ENCODE data around the gene SOX30.

SOX30 gene

DNA sequence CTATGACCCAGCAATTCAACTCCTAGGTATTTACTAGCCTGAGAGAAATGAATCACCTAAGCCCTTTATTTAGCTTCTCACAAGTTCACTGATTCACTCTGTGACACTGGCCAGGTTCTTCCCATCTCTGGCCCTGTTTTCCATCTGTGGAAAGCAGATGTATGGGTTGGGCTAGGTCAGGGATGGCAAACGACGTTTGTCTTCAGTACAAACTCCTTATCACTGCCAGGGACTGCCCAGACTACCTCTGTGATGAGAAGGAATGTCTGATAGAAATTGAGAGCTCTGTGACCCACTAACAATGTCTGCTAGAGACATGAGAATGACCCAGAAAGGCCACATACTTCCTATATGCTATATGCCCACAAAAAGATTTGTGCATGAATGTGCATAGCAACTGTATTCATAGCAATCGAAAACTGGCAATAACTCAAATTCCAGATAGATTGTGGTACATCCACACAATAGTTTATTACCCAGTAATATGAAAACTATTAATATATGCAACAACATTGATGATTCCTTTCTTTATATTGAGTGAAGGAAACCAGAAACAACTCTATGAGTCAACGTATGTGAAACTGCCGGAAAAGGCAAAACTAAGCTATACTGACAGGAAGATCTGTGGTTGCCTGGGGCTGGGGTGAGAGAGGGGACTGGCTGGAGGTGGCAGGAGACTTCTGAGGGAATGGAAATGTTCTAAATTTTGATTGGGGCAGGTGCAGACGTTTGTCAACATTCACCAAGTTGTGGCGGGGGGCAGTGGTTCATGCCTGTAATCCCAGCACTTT lies 44.7 kb downstream of the SOX30 start:
- DNase-seq (ENCODE audit: low read depth), result peak; percentile 92

DNA sequence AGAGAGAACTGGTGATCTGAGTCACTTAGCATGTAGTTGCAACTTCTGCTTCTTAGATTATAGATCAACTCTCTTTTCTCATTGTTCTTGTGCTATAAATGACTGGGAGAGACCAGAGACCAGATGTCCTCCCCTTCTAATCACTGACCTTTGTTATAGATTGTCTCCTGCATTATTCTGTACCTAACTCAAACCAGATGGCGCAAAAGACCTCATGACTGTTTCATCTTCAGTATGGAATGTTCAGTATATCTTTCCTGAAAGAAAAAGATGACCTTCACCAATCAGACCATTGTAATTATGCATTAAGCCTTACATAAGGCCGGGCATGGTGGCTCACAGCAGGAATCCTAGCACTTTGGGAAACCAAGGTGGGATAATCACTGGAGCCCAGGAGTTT lies 46.2 kb downstream of the SOX30 start:
- peak; percentile 42 for DNase-seq (ENCODE audit: low read depth)

DNA sequence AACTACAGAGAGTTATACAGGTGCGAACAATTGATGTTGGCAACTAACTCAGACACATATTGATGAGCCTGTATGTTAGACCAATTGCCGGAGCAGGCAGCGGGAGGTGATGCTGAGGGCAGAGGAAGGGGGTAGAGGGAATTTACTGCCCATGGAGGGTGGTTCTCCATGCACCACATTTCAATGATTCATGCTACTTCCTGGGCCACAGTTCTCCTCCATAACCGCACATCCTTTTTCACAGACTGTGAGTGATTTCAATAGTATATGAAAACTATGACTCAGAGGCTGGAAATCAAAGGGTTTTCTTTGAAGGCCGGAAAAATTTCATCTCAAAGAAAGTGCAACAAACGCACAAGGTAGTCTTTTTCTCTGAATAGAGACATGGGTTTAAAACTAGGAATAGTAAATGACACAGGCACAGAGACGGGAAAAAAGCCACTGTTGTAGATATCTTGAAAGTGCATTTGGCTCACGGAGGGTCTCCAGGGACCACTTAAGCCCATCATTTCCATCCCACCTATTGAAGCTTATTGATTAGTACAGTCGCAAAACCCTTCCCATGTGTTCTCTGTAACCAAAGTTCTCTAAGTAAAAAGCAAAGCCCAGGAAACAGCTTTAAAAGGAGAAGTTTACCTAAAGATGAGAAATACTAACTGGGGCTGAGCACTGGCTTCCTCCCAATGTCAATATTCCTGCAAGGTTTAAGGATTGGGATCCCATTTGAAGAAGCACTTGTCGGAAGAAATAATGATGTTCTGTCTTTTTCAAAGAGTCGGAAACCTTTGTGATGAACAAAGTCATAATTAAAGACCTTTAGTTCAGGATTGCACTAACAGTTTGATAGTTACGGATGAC lies 48.7 kb downstream of the SOX30 start:
- peak; percentile 96 for DNase-seq (ENCODE audit: low read depth)

DNA sequence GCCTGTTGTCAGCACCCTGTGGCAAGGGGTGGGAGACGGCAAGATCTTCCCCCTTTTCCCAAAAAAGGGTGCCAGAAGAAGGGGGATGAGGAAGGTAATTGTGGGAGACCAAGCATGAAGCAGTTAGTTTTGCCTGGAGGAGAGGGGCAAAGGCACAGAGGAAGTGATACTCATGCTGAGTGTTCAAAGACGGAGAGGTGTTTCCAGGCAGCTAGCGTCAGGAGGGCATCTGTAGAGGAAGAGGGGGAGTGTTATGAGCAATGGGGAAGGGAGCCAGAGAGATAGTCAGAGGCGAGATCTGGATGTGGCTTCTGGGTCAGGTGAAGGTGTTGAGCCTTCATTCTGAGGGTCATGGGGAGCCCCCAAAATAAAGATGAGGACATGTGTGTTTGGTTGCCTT lies 49.7 kb downstream of the SOX30 start:
- peak; percentile 52 for DNase-seq (ENCODE audit: low read depth)

DNA sequence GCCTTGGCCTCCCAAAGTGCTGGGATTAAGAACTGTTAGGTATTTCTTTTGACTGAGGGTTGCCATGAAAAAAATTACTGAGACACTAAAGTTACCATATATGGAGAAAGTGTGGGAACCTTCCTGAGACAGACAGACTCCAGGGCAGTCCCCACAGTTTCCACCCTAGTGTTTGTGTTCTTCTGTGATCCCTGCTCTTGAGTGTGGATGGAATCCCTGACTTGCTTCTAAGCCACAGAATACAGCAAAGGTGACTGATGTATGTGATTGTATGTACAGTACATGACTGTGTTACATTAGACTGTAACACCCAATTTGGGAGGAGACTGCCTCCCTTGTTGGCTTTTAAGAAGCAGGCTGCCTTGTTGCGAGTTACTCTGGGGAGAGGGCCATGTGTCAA lies 52.0 kb downstream of the SOX30 start:
- DNase-seq (ENCODE audit: low read depth), result no peak

DNA sequence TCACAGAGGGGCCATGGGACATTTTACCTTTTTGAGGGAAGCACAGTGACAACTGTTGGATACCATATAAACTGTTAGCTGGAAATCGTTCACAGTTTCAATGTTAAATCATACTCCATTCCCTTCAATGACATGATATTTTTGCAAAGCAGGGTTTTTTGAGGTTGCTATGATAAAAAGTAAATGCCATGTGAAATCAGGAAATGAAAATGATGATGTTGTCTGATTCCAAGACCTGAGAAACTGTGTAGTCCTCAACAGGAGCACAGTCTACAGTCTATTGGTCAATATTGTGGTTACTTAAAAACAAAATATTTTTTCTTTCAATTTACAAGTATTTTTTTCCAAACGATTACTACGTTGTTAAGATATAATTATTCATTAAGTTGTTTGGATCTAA lies 52.7 kb downstream of the SOX30 start:
- no peak for DNase-seq (ENCODE audit: low read depth)

DNA sequence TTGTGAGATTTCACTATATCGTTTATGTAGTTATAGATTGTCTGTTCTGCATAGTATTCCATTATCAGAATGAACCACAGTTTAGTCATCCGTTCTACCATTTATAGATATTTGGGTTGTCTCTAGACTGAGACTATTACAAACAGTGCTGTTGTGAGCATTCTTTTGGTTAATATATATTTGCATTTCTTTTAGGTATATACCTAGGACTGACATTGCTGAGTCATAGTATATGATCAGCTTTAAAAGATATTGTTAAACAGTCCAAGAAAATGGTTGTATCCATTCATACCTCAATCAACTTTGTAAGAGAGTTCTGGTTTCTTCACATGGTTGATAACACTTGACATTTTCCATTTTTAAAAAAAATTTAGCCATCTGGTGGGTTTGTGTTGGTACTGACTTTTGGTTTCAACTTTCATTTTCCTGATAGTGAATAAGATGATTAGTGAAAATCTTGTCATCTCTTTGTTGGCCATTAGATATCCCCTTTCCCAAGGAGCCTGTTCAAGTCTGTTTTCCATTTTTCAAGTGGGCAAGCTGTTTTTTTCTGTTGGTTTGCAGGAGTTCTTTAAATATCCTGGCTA lies 53.8 kb downstream of the SOX30 start:
- no peak for DNase-seq (ENCODE audit: low read depth)

DNA sequence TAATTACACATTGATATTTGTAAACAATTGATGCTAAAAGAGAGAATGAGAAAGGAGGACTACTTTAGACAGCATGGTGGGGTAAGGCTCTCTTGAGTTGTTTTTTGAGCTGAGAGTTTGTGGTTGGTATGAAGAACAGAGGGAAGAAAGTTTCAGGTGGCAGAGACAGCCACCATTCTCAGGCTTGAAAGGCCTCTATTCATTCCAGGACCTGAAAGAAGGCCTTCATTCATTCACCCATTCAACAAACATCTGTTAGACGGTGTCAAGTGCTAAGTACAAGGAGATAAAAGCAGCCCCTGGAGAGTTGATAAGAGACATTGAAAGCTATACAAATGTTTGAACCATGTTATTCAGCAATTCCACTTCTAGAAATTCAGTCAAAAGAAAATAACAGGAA lies 55.0 kb downstream of the SOX30 start:
- DNase-seq (ENCODE audit: low read depth), result no peak

DNA sequence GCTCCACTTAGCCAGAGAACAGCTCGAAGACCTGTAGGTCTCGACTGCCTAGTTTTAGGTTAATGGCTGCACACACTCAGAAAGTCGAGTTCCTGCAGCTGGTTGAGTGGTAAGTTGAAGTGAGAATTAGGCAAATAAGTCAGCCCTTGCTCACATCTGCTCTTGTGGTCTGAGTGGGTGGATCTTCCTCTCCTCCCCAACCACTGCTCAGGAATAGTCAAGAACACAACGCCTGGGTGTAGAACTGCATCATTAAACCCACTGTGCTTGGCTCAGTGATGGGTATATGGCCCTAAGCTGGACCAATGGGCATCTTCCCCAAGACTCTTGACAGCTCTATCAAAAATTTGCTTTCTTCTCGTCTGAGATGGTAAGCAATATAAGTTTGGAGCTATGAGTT lies 55.8 kb downstream of the SOX30 start:
- DNase-seq (ENCODE audit: low read depth), result peak; percentile 26

DNA sequence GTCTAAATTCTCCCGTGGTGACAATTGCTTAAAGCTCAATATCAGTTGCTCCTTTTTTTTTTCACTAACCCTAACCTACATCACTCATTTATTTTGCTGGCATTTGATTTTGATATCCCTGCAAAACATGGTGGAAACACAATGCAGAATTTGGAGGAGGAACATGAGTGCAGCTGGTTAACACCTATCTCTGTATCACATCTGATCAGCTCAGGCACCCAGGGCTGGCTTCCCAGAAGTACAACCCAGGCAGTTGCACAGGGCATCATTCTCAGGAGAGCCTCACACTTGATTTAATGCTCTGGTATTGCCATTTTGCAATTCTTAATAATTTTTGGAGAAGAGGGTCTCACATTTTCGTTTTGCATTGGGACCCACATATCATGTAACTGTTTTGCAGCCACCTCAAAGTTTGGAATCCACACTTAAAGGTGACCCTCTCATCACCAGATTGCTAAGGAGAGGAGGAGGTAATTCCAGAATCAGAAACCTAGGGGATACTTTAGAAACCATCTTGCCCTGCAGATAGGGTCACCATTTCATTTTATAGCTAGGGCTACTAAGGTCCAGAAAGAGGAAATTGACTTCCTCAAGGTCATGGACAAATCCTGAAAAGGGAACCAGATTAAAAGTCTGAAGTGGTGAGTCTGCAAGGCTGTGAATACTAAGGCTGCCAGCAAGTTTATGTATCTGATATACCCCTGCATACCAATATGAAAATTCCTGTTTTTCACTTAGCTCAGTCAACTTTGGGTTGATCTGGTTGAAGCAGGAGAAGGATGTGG lies 57.4 kb downstream of the SOX30 start:
- no peak for DNase-seq (ENCODE audit: low read depth)

DNA sequence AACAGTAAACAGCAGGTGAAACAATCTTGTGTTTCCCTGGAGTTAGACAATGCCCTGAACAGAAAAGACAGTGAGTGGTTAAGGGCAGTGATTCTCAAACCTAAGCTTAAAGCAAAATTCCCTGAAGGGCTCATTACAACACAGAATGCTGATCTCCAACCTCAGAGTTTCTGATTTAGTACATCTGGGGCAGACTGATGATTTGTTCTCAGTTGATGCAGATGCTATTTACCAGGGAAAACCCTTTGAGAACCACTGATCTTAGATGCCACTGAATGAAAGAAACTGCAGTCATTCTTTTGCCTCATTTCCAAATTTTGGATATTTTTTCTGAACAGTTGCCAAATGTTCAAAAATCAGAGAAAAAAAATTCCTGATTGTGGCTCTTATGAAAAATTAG lies 58.0 kb downstream of the SOX30 start:
- peak; percentile 36 for DNase-seq (ENCODE audit: low read depth)

DNA sequence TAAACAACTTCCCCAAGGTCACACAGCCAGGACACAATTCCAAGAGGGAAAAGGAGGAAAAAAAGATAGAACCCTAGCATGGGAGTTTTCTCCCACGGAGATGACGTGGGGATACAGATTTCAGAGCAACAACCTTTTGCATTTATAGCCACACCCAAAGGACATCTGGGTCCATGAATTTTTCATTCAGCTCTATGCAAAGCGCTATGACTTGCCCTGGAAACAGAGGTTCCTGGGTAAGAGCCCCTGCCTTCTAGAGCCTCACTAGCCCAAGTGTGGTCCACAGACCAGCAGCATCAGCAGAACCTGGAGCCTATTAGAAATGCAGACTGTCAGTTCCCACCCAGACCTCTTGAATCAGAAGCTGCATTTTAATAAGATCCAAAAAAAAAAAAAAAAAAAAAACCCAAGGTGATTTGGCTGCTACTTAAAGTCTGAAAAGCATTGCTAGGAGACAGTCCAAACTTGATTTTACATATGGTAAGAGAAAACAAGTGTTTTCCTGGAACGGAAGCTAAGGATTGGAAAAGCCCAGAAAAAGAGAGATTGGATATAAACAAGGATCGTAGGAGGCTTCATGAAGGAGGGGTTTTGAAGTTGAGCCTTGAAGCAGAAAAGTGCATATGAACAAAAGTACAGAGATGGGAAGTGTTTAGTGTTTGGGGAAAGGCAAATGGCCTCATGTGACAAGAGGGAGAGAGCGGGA lies 59.0 kb downstream of the SOX30 start:
- DNase-seq (ENCODE audit: low read depth), result no peak

DNA sequence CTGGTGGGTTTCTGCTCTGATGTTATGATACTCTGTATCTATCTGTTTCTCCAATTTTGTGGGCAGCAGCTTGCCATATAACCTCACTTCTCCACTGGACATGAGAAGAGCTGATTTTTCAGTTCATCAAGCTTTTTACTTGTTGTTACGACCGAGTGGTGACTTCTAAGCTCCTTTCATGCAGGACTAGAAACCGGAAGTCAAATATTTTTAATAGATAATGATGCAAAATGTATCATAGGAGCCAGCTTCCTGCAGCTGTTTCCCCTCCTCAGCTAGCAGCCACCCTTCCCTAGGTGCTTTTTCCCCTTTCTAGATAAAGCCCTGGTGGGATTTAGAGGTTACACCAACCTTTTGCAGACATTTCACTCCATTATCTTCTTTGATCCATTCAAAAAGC lies 59.6 kb downstream of the SOX30 start:
- DNase-seq (ENCODE audit: low read depth), result no peak

DNA sequence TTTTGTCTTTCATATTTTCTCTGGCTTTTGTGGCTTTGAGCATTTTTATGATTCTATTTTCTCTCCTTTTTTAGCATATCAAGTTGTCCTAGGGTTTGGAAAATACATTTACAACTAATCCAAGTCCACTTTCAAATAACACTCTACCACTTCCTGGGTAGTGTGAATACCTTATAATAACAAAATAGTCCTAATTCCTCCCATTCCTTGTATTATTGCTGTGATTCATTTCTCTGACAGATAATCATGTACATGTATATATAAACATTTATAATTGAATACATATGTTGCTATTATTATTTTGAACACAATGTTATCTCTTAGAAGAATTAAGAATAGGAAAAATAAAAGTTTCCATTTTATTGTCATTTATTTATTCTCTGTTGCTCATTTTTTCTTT lies 61.8 kb downstream of the SOX30 start:
- no peak for DNase-seq (ENCODE audit: low read depth)

DNA sequence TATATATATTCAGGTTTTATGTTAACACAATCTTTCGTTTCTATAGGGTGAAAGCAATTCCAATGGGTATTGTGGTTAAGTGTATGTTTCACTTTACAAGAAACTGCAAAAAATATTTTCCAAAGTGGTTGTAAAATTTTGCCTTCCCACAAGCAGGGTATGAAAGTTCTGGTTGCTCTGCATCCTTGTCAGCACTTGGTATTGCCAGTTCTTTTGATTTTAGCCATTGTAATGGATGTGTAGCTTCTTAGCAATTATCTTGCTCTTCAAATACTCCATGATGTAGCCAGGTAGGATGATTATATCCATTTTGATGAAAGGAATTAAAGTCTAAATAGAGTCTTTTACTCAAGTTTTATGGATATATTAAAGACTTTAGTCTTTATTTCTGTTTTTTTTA lies 67.6 kb downstream of the SOX30 start:
- DNase-seq (ENCODE audit: low read depth), result no peak

DNA sequence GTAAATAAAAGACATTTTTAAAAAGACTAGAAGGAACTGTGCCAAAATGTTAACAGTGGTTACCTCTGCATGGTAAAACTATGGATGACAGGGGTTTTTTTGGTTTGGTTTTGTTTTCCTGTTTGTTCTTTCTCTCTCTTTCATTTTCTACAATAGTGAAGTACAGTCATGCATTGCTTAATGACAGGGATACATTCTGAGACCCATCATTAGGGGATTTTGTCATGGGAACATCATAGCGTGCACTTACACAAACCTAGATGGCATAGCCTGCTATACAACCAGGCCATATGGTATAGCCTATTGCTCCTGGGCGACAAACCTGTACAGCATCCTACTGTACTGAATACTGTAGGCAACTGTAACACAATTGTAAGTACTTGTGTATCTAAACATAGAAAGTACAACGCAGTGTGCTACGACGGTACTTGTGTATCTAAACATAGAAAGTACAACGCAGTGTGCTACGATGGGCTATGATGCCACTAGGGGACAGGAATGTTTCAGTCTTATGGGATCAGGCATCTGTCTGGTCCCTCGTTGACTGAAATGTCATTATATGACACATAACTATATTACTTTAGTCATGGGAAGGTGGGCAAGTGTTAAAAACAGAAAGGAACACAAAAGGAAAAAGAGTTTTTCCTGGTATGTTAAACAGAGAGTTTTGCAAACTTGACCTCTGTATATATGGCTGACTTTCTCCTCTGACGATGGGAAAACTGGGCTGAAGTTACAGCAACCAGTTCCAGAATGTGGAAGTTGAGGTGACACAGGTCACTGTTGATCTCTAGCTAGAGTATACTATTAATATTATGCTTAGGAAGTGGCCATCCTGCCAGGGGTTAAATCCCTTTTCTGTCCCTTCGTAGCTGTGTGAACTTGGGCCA lies 69.3 kb downstream of the SOX30 start:
- no peak for DNase-seq (ENCODE audit: low read depth)

DNA sequence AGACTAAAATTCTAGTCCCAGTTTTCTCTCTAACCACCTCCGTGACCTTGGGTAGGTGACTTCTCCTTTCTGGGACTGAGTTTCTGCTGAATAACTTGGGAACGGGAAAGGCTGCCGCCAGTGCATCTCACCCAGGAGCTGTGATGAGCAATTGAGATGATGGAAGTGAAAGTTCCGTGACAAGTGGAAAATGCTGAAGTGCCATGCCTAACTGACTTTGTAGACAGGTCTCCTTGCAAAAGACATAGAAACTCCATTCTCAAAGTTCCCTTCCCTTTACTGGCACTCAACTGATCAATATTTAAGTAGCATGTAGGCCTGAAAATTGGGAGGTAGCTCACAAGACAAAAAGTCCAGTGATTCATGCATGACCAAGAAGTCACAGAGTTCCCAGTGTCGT lies 70.3 kb downstream of the SOX30 start:
- no peak for DNase-seq (ENCODE audit: low read depth)

DNA sequence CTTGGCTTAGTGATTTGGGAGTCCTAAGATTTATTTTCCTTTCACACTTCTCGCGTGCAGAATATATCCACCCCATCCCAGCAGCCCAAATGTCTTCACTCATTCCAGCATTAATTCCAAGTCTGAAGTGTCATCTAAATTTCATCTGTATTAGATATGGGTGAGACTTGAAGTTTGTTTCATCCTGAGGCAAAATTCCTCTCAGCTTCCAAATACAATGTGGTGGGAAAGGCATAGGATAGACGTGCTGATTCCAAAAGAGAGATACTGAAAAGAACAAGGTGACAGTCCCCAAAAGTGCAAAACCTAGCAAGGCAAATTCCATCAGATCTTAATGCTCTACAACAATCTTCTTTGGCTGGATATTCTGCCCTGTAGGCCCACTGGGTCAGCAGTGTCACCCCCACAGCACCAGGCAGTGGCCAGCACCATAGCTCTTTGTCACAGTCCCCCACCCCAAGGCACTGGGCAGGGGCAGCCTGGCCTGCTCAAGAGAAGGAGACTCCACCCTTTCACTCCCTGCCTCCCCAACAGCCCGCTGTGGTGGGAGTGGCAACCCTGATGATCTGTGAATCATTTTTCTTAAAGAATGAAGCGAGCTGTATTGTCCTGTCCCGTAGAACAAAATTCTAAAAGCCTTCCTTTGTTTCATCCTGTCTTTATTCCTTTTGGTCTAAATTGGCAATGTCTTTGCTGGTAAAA lies 74.0 kb downstream of the SOX30 start:
- DNase-seq (ENCODE audit: low read depth), result no peak

DNA sequence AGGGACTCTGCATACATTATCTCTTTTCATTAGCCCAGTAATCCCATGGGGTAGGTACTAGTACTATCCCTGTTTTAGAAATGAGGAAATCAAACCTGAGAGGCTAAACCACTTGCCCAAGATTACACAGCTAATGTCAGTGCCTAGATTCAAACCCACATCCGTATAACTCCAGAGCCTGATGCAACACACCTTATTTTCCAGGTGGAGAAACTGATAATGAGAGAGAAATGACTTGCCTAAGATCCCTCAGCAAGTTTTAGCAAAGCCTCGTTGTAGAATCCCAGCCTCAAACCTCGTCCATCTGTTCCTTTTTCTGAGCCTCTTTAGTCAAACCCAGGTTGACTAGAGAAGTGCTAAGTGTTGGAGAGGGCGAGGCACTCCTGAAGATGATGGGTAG lies 75.6 kb downstream of the SOX30 start:
- DNase-seq (ENCODE audit: low read depth), result no peak

All from iris pigment epithelial cell (primary cell).